GM19023 (cell line): Measurements from ENCODE around the gene LRRC4C.

Source experiments
- ATAC-seq: cut with Tn5 transposase; IDR thresholded peaks from one replicate; pipeline ENCODE4 v1.9.1; 2021; ENCODE audit warnings: mild to moderate bottlenecking, moderate library complexity; ENCODE audit not compliant: unreplicated experiment

LRRC4C gene

DNA sequence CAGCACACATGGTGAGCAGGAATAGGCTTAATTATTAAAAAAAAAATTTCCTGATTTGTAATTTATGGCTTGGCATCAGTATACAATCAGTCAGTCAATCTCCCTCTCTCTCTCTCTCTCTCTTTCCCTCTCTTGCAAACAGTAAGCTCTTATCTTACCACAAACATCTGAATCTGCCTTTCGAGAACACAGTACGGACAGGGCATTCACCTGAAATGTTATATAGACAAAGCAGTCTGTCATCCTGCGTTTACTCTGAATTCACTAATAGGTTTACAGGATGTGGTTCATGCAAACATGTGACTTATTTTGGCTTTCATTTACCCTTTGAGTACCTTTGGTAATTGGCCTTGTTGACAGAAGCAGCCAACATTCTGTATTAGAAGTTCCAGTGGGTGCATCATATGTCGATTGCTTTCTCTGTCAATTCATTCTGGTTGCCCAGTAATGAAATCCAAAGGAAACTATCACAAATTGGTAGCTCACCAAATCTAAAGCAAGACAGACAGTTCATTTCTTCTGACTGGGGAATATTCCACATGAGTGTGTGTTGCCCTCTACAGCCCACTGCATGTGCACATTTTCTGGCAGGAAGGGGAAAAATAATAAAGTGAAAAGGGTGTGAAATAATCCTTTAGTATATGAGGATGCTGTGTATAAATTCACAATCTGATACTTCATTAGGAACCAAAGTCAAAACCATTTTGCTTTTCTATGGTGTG is 1058.2 kb downstream of the LRRC4C start:
- ATAC-seq: no peak

DNA sequence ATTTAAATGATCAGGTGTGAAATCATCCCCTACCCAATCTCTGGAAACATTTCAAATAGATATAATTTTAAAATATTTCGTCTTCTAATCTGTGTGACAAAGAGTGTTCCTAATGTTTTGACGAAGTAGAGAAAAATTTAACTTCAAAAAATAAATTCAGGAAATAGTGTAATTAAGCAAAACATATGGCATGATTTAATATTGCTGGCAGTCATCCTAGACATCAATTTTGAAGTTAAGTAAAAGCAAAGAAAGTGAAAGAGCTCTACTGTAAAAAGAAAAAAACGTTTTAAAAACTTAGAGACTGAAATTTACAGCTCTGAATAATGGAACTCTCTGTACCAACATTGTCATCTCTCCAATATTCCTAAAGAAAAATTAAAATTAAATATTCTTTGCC is 1062.3 kb downstream of the LRRC4C start:
- no peak for ATAC-seq

DNA sequence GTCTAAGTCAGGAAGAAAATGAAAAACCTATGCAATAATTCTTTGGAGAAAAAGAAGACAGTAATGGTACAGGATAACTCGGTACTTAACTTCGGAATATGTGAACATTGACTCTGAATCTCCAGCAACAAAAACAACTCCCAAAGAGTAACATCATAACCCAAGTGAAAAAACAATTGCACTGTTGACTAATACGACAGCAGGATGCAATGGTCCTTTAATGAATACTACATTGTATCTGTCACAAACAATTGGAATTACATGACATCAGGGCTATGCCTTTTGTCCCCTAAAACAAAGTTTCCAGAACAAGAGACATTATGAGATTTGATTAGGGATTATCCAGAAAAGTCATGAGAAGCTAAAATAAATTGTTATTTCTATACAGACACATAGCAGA is 1065.9 kb downstream of the LRRC4C start:
- no peak for ATAC-seq

DNA sequence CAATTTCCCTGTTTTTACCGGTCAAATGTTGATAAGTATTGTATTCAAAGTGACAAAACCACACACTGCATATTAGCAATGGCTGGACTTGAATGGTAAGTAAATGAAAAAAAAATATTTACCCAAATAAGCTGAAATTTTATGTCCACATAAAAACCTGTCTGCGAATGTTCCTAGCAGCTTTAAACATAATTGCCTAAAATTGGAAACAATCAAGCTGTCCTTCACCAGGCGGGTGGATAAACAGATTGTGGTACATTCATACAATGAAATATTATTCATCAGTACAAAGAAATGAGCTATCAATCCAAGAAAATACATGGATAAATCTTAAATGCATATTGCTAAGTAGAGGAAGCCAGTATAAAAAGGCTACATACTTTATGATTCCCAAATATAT is 1067.8 kb downstream of the LRRC4C start:
- no peak for ATAC-seq

DNA sequence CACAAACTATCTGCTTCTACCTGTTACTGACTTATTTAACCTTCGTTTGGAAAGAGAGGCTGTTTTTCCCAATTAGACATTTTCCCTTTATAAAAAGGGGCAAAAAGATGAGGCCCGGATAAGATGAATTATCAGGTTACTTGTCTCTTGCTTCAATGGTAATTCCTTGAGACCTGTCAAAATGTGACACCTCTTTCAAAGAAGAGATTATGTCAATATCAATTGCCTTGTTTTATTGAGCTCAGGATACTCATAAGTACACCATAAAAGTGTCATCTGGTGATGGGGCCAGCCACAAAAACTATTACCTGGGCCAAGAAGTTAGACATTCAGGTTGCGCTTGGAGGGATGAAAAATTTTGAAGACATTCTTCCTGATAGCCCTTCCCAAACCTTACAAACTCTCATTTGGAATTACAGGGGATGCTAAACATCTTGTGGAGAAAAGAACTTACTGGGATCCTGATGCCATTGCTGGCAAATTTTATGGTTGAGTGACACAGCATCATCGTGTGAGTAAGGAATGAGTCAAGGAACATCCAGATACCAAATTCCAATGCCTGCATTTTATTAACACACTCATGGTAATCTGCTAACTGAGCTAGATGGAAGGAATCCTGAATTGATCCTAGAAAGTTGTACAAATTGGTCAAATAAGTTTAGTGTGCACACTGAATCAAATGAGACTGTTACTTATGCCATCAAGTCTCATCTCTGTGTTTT is 1071.2 kb downstream of the LRRC4C start:
- no peak for ATAC-seq

DNA sequence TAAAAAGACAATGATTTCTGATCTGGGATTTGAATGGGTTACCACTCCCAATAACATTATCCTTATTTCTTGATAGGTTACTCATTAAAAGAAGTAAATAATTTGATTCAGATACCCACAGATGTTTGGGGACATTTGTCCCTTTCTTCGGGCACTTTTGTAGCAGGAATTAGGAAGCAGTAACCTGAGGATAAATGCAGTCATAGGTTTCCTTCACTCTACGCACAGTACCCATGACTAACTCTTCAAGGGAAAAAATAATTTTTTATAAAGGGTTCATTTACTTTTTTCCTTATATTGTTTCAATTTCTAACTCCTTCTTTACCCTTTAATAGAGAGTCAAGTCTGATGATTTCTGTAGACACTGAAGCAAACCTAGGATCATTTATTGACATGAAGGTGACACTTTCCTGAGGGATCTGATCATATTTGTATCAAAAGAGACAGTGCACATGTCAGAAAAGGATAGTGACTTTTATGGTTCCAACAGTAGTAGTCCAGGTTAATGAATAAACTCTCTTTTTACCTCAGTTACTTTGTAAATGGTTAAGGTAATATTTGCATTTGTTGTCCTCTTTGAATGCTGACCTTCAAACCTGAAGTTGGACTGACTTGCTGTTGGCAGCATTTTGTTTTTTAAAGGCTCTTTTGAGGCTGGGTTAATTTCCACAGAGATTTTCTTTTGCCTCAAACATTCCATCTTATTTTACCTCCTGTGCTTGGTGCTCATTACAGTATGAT is 1072.0 kb downstream of the LRRC4C start:
- ATAC-seq: no peak

DNA sequence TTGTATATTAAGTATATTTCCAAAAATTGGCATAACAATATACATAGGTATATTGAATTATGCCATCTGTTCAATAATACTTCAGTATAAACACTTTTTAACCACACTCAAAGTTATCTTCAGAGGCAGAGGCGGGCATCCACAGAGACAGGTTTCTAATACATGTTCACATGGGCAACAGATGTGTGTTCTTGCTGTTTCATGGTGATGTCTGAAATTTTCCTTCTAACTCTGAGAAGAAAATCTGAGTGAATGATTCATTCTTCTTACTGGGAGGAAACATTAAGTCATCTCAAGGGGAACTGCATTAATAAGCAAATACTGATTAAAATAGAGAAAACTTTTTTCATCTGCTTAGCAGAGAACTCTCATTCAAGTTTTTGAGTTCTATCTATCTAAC is 1074.5 kb downstream of the LRRC4C start:
- ATAC-seq: no peak

DNA sequence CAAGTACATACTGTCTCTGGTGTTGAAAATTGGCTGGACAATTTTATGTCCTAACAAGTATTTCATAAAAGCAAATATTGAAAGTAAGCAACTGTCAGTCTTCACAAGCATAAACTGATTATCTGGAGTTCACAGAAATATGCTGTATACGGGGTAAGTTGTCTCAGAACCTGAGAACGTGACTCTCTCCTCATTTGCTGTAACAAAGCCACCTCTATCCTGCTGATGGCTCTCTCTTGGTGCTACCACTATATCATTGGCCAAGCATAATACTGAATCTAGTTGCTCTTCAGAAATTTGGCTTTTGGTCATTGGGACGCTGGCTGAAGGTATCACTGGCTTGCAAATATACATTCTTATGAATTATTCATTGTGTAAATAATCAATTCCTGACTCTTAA is 1078.0 kb downstream of the LRRC4C start:
- ATAC-seq: no peak

DNA sequence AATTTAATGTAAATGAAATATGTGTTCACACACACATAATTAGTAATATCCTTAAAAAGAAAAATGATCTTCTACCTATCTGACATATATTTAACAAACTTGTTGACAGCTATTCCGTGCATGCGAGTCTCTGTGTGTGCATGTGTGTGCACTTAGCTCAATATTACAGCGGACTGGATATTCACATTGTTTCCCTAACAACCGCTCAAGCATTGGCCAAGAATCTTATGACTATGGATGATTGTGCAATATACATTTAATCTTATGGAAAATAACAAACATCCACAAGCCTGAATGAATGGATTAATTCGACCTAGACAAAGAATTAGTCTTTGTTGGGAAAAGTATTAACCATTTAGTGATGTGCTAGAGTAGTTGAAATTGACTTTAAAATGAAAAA is 1078.6 kb downstream of the LRRC4C start:
- no peak for ATAC-seq

DNA sequence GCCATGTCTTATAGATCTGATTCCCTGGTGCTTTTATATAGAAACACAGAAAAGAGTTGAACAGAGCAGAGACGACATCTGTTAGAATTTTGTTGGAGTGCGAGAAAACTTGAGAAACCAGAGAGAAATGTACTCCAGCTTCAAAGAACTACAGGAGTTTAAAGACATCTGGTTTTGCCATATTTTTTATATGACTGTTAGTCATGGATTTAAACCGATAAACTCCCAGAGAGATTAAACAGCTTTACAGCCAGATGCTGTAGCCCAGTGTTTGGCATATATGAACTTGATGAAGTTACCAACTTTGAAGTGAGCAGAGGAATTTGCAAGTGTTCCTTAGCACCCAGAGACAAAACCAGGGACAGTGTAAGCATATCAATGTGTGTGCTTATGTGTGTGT is 1083.1 kb downstream of the LRRC4C start:
- no peak for ATAC-seq

DNA sequence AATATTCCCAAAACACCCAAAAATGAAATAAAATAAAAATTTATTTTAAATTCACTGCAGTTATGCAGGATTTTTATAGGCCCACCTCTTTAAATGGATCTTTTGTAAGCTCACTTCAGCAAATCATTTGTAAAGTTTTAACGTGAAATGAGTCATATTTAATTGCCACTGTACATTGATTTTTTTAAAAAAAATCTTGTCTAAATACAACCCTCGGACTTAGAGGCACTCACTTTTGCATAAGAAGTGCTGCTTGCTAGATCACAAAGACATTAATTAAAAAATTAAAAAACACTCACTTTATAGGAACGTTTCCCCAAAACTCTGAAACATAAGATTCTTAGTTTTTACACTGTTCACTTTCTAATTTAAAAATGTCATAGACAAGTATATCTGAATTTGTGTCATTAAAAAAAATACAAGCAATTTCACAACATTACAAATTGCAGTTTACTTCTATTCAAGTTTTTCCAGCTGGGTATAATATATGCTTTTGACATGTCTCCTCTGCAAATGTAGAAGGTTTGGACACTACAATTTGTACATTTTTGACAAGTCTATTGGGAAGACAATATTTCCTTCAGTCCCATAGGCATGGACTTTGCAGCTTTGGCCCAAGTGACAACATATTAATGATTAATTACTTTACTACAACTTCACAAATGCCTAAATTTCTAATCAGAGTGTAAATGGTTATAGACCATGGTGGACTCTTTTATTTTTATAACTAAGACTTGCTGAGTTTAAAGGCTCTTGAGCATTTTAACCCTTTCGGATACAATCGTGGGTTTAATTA is 1088.4 kb downstream of the LRRC4C start:
- ATAC-seq: no peak

DNA sequence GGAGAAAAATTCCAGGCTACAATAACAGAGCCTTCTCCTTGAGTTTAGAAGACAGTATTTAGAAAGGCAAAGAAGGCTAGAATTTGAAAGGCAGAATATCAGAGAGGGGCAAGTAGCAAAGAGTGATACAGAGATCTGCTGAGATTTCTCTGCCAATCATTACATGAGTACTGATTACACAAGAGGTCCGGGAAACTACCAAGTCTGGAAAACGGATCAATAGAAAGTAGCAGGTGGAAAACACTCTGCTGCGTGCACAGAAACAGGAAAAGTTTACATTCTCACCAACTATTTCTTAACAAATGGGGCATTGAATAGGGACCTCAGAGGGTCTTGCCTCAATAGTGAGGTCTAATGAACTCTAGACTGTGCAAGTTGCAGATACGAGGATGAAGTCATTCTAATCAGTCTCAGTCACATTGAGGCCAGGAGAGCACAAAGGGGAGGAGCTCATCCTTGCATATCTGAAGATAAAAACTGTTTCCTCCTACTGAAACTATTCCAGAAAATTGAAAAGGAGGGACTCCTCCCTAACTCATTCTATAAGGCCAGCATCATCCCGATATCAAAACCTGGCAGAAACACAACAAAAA is 1099.2 kb downstream of the LRRC4C start:
- ATAC-seq: no peak

DNA sequence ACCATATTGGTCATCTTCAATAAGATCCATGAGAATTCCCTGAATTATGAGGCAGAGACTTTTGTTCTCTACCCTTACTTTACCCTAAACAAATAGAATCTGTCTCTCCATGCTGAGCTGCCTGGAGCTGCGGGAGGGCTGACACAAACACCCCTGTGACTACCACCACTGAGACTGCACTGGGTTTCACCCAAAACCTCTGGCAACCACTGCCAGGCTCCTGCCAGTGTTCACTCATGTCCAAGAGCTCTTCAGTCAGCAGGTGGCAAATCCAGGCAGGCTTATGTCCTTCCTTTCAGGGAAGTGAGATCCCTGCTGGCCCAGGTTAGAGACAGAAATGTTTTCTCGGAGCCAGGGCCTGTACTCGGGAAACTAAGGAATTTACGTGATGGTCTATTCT is 1105.3 kb downstream of the LRRC4C start:
- ATAC-seq: no peak

DNA sequence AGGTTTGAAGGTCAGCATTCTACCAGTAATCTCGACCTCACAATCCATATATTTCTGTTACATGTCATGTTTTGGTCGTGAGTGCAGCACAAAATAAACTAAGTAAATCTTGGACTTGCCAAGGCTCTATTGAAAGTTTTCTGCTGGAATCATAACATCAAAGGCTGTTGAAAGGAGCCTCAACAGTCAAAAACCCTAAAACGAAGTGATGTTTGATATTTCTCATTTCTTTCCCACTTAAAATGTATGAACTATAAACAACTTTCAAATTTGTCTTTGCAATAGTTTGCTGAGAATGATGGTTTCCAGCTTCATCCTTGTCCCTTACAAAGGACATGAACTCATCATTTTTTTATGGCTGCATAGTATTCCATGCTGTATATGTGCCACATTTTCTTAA is 1118.5 kb downstream of the LRRC4C start:
- no peak for ATAC-seq

DNA sequence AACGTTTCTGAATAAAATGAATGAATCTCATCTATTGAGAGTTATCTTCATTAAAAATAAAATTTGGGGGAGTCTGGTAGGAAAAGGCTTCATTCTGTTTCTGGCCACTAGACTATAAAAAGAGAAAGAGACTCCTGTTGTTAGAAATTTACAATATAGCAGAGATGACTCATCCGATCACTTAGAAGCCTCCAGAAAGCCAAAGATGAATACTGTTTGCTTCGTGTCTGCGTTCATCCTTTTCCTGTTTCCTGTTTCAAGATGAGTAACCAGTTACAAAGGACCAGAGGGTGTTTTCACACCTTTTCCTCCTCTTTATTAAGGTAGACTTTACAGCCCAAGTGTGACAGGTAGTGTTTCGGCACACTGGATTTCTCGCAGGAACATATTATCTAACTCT is 1120.7 kb downstream of the LRRC4C start:
- no peak for ATAC-seq

DNA sequence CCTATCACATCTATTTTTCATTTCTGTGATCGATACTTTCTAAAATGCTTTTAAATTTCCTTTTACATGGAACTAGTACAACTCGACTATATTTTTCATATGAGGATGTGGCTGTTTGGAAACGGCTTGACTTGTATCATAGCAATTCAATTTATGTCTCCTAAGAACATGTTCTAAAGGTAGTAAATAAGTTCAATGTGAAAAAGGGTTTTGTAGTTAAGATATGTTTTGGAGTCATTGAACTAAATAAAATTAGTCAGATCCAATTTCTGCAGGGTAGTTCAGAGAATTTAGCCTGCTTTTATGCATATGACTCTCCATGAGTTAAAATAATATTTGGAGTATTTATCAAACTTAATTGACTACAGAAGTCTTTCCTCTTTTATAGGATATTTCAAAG is 1121.4 kb downstream of the LRRC4C start:
- no peak for ATAC-seq

DNA sequence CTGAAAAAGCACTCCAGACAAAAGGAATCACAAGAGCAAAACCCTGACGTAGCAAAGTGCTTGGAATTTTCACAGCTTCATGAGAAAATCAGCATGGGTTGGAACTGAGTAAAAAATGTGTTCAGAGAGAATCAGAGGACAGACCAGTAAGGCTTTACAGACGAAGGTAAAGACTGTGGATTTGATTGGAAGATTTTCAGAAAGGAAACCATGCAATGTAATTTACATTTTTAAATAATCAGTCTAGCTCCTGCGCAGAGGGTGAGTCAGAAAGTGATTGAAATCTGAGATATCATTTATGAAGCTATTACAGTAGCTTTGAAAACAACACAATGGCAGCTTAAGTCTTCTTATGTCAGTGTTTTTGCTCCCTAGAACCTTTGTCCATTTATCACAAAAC is 1122.3 kb downstream of the LRRC4C start:
- no peak for ATAC-seq

DNA sequence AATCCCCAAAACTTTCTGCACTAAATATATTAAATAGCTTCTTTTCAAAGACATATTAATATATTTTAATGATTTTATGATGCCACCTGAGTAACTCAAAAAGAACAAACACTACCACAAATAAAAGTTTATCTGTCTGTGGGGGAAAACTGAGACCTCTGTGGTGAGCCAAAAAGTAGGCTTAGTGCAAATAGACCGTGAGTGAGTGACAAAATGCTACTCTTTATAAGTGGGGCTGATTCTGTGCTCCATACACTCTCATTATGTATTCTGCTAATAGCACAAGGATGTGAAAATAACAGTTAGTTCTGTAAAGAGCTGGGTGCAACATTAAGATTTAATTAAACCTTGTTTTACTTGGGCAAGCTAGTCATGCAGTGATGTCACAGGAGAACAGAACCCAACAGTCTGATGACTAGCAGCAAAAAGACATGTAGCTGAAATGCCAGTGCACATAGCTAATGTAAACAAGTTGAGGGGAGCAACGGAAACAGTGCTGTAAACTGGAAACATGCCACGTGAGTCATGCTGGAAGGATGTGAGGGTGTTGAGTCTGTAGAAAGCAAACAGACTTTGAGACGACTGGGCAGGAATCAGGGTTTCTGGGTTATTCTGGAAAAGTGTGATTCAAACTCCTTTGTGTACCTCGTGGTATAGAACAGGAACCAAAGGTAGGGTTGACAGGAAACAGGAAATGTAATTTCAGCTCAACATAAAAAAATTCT is 1130.4 kb downstream of the LRRC4C start:
- ATAC-seq: no peak

DNA sequence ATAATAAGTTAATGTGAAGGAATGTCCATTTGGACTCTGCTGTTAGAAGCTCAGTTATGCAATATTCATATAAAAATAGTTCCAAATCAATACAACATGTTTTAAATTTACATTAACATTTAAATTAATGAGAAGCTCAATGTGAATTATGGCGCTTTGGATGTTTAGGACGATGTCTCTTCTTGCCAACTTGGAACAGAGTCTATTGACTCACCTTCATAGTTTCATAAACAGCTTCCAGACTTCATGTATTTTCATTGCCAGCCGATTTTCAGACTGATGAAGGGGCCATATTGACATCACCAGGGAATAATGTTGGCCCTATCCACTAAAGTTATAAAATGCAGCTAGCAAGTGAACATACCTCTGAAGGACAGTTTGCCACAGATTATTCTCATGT is 1136.2 kb downstream of the LRRC4C start:
- ATAC-seq: no peak

DNA sequence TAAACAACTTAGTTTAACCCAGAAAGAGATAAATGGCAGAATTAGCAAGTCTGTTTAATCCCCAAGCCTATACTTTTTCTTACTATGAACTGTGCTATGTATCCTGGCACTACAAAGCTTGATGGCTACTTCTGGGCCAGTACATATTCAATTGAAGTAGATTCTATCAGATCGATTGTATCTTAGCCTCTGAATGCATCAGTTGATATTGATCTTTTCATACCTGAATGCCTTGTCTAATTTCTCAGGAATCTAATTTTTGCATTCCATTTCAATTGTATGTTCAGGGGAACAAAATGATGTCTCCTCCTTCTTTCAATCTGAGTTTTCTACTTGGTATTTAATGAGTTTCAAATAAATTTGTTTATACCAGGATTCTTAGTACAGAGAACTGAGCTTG is 1137.9 kb downstream of the LRRC4C start:
- ATAC-seq: no peak
